NCI-H526 treated with DMSO at 0.1 percent for 48 hours (cell line): ENCODE measurements around the gene GALNTL6.
A peak's percentile ranks its signal among the peaks of the same experiment; 100 is the strongest.

Experiments
- DNase-seq: peaks from one replicate; lab custom pipeline; 2025; lab: John Stamatoyannopoulos, UW

GALNTL6 gene

DNA sequence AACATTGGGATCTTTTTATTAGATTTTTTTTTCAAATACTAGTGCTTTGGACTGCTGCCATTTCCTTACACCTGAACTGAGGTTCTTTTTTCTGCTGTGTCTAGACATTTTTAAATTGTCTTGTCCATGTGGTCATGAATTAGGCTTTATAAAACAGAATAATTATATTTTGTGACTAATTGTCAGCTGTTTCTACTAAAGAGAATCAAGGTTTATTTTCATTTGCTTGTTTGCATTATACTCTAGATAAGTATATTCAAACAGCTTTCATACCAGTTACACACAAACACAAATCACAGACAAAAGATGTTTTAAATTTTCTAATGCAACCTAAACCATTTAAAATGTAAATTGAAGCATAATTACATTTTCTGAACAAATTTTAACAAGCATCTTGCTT, 194.7 kb downstream of the GALNTL6 start:
- no peak for DNase-seq

- DNase-seq = no peak
These were observed 196.4 kb downstream of the GALNTL6 start for GRCh38 chr4:172009446-172010230.

GRCh38 chr4:172011196-172011595, 198.0 kb downstream of the GALNTL6 start:
- no peak for DNase-seq

DNA sequence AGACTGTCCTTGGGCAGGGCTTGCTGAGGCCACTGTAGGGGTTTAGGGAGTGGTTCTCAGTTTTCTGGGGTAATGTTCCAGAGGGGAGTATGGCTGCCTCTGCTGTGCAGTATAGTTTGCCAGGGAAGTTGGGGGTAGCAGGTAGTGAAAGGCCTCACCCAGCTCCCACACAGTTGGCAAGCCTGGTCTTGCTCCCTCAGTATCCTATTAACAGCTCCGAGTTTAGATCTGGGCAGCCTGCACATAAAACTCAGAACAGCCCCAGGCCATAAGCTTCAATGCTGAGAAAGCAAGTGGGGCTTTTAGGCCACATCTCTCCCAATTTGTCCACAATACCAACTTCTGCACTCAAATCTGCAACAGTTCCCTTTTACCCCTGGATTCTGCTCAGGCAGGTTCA, 205.2 kb downstream of the GALNTL6 start:
- DNase-seq = no peak

DNA sequence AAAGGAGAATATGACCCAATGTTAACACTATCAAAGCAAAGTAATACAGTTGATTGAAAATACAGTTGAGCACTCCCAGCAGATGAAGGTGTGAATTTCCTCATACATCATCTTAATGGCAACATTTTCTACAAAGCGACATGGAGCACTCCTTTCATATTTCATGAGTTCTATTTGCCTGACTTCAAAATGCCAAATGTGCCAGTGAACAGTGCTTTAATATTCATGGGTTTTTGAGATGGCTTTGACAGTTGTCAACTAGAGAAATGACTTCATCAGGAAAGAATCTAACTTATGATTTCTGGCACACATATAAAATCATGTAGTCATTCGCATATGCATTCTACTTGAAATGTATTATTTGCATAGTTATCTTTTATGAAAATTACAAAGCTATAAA, 222.4 kb downstream of the GALNTL6 start:
- DNase-seq = peak; percentile 2

DNA sequence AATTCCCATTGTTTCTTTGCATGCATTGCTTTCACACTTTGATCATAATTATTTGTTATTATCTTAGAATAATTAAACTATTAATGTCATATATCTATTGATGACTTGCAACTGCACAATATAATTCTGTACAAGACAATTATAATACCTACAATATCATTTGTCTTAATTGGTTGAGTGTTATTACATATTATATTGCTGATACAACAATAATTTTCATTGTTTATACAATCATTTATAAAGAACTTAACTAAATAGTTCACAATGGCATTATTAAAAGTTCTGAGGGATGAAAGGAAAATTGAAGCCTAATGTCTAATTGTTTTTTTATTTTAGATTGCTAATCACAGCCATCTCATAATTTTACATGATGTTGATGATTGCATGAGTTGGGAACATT, 227.6 kb downstream of the GALNTL6 start:
- no peak for DNase-seq

- DNase-seq = no peak
These were observed 229.5 kb downstream of the GALNTL6 start for GRCh38 chr4:172042714-172043114.

DNA sequence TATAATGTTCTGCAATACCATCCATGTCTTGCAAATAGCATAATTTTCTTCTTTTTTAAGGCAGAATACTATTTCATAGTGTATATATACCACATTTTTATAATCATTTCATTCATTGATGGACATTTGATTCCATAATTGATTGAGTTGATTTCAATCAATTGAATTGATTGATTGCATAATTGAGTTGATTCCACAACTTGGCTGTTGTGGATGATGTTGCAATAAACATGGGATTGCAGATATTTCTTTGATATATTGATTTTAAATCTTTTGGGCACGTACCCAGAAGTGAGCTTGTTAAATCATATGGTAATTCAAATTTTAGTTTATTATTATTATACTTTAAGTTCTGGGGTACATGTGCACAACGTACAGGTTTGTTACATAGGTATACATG, 232.8 kb downstream of the GALNTL6 start:
- no peak for DNase-seq

DNA sequence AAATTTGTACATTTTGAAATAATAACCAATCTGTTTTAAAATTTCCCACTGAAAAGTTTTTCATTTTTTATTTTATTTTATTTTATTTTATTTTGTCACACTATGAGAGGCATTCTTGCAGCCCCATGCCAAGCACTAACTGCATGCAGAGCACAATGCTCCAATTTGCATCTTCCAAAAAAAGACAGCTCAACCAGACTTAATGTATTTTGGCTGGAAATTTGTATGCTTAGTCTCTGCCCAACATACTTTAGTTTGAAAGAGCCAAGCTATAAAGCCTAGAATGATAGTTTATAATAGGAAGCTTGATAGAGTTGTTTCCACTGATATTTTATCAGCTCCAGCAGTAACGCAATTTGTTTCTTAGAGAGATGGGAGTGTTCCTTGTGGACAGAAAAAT, 235.5 kb downstream of the GALNTL6 start:
- DNase-seq = no peak

- DNase-seq = no peak
These were observed 237.7 kb downstream of the GALNTL6 start for GRCh38 chr4:172050911-172051310.

DNA sequence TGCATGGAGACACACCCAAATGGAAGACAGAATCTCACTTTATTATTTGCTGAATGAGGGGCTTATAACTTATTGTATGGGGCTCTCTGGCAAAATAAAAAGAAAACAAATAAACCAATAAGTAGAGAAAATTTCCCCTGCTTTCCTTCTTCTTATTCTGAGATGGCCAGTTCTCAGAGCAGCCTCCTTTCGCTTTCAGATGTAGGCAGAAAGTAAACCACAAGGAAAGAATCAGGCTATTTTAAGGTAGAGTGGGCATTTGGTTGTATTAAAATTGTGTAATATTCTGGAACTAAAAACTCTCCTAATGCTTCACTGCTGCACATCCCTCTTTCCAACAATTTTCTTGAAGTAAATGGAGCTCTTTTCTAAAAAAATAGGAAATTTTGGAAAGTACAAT, 241.8 kb downstream of the GALNTL6 start:
- no peak for DNase-seq

- no peak for DNase-seq
These were observed 242.3 kb downstream of the GALNTL6 start for GRCh38 chr4:172055498-172055897.

DNA sequence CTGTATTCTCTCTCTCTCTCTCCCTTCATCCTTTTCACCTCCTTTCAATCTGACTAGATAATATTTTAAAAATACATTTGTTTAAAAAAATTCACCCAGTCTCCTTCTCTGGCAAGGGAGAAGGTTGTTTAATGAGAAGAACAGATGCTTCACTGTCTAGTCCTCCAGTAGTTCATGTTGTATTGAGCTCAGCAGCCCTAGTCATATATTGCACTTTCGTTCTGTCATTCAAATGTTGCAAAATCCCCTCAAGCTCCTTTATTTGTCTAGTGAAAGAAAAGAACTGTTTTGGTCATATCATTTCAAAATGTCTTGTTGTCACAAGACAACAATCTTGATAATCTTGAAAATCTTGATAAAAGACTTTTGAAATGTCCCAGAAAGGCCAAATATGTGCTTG, 248.0 kb downstream of the GALNTL6 start:
- DNase-seq = no peak

DNA sequence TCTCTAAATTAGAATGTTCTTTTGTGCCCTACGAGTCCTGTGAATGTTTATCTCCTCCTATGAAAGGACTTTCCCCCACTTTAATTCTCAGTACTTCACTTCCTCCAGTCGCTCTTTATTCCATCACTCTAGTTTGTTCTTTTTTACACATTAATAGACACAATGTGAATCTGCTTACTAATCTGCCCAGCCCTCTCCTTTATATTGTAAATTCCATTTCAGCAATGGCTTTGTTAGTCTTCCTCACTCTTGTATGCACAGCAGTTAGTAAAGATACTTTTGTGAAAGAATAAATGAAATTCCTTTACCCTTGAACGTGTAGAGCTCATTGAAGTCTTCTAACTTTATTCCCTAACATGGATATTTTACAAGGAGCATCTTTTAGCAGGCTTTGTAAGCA, 255.3 kb downstream of the GALNTL6 start:
- no peak for DNase-seq

GRCh38 chr4:172073590-172073989, 260.4 kb downstream of the GALNTL6 start:
- DNase-seq = no peak

DNA sequence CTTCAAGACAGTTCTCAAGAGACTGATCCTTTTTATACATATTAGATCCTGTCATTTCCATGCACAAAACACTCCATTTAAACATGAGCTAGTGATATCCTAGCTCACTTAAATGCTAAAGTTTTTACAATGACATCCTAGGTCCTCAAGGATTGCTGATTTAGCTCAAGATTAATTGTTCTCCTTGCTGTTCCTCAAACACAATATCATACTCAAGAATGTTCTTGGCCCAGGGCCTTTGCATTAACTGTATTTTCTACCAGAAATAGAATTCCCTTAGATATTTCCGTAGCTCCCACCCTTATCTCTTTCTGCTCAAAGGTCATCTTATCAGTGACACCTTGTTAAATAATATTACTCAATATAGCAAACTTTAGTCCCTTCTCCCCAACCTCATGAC, 270.1 kb downstream of the GALNTL6 start:
- DNase-seq = no peak

DNA sequence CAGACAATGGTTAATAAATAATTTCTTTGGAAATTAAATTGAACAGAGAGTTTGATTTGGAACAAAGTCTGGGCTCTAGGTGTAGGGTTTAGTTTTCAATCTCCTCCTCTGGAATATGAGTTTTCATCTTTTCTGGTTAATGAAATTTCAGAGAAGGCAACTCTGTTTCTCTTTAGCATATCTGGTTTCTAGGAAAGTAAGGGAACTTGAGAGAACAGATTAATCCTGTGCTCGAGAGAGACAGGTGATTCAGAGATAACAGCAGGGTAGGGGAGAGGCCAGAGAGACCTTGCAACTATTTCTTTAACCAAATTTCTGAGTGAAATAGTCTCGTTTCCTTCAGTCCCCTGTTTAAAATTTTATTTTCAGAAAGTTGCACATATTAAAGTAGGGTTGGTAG, 275.4 kb downstream of the GALNTL6 start:
- DNase-seq = no peak

- DNase-seq = no peak
These were observed 282.0 kb downstream of the GALNTL6 start for GRCh38 chr4:172095161-172095560.

DNA sequence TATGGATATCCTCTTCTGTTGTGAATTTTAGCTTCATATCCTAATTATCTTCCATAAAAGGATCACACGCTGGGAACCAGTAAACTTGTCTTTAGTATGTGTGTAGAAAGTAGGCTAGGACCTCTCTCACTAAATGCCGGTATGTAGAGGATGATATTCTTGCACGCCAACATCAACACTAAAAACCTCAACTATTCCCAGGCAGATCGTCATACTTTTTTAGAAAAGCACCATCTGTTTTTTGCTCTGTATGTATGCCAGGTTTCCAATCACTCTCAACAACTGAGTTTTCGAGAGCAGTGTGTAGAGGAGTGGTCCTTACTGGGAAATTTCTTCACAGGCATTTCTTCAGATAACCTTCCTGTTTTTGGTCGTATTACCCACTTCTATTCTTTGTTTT, 283.6 kb downstream of the GALNTL6 start:
- DNase-seq = no peak

- no peak for DNase-seq
These were observed 286.2 kb downstream of the GALNTL6 start for GRCh38 chr4:172099376-172099775.

GRCh38 chr4:172103456-172103855, 290.3 kb downstream of the GALNTL6 start:
- no peak for DNase-seq

DNA sequence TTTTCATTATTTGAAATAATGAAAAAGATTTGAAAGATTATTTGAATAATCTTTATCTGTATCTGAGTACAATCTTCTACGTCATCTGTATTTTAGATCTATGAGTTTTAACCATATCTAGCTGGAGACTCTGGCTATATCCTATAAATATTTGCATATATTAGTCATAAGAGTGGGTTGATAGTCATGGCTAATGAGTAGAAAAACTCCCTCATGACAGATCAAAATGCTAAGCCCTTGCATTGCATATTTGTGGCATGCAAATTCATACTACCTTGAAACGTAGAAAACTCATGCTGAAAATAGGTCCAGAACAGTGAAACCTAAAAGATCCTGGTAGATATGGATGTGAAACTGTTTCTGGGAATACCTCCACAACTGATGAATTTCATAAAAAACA, 291.3 kb downstream of the GALNTL6 start:
- peak; percentile 11 for DNase-seq

DNA sequence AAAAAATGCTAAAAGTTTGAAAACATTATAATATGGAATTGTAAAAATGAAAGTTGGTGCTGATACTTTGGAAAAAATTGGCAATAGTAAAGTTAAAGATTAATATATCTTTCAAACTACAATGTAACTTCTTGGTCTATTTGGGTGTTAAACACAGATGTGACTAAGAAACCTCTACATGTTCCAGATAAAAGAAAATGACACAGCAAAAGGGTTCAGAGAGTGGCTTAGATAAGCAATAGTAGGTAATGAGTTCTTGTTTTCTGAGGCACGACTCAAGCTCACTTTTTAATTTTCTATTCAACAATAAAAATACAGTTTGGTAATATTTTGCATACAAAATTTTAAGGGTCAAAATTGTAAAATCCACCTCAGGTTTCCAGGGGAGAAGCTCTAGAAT, 292.7 kb downstream of the GALNTL6 start:
- no peak for DNase-seq

DNA sequence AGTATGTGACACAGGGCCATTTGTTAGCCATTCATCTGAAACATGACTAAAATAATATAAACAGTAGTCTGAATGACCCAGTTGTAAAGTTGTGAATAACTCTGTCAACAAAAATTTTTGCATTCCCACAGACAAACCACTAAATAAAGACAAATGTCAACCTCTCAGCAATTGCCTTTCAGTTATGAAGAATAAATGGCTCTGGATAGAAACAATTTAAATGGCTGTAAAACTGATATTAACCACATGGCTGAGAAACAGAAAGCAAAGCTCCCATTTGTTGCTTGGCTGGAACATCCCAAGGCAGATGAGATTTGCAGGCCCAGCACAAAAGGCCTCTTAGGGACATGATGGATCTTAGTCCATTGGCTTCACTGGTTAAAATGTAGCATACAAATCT, 296.3 kb downstream of the GALNTL6 start:
- no peak for DNase-seq
